Fibroblast of mammary gland (primary cell): ENCODE measurements around the gene INPP5A.

ENCODE experiments used
- DNase-seq: peaks from one replicate; pipeline ENCODE4 v3.0.0-alpha.2; 2010; ENCODE audit warnings: low read depth
- H3K4me3 ChIP-seq: 2 replicates; pipeline ENCODE4 v1.5.1; 2011; ENCODE audit warnings: low read depth, mild to moderate bottlenecking, low read length, moderate library complexity; ENCODE audit not compliant: control insufficient read depth
- CTCF ChIP-seq: conservative IDR thresholded peaks from 2 replicates; pipeline ENCODE4 v1.5.1; 2011; ENCODE audit warnings: low read depth, low read length, inconsistent platforms; ENCODE audit not compliant: control insufficient read depth, insufficient read depth

INPP5A gene

GRCh38 chr10:132580617-132581016 lies 43.0 kb downstream of the INPP5A start:
- DNase-seq = no peak
- TF ChIP-seq CTCF = no peak
- H3K4me3 ChIP-seq = no peak overlapping the region

GRCh38 chr10:132582137-132582536 lies 44.5 kb downstream of the INPP5A start:
- no peak overlapping the region for H3K4me3 ChIP-seq
- no peak for DNase-seq
- TF ChIP-seq CTCF = no peak

GRCh38 chr10:132582771-132583170 lies 45.2 kb downstream of the INPP5A start:
- H3K4me3 ChIP-seq = no peak overlapping the region
- DNase-seq = no peak
- no peak for TF ChIP-seq CTCF

- TF ChIP-seq CTCF = no peak
- H3K4me3 ChIP-seq = no peak overlapping the region
- no peak for DNase-seq
Observed at GRCh38 chr10:132583456-132583855, 45.9 kb downstream of the INPP5A start.

GRCh38 chr10:132584081-132584480 lies 46.5 kb downstream of the INPP5A start:
- no peak for DNase-seq
- no peak overlapping the region for H3K4me3 ChIP-seq
- no peak for TF ChIP-seq CTCF

GRCh38 chr10:132585732-132586722 lies 48.4 kb downstream of the INPP5A start:
- no peak overlapping the region for H3K4me3 ChIP-seq
- TF ChIP-seq CTCF = no peak
- no peak for DNase-seq

GRCh38 chr10:132586739-132587138 lies 49.2 kb downstream of the INPP5A start:
- H3K4me3 ChIP-seq = no peak overlapping the region
- no peak for TF ChIP-seq CTCF
- no peak for DNase-seq
